Testis (tissue), 2 donors: ENCODE data around the gene DNAJC15.

Experiments used
- POLR2A ChIP-seq: fragments of 450-650 bp; IDR thresholded peaks from one replicate; pipeline ENCODE4 v1.6.1; 2017; ENCODE audit warnings: antibody characterized with exemption, mild to moderate bottlenecking, moderate library complexity
- TF ChIP-seq, protein P1 (sequence below), 3 experiments: fragments of 450-650 bp in 2 of 3; fragments of 200-600 bp in 1 of 3; sonication (generic) in 1 of 3; IDR thresholded peaks; one replicate each; pipeline ENCODE4 v1.5.1; 2016 to 2019; ENCODE audit warnings: antibody characterized with exemption in 3 of 3, mild to moderate bottlenecking in 2 of 3, moderate library complexity in 1 of 3

DNA sequence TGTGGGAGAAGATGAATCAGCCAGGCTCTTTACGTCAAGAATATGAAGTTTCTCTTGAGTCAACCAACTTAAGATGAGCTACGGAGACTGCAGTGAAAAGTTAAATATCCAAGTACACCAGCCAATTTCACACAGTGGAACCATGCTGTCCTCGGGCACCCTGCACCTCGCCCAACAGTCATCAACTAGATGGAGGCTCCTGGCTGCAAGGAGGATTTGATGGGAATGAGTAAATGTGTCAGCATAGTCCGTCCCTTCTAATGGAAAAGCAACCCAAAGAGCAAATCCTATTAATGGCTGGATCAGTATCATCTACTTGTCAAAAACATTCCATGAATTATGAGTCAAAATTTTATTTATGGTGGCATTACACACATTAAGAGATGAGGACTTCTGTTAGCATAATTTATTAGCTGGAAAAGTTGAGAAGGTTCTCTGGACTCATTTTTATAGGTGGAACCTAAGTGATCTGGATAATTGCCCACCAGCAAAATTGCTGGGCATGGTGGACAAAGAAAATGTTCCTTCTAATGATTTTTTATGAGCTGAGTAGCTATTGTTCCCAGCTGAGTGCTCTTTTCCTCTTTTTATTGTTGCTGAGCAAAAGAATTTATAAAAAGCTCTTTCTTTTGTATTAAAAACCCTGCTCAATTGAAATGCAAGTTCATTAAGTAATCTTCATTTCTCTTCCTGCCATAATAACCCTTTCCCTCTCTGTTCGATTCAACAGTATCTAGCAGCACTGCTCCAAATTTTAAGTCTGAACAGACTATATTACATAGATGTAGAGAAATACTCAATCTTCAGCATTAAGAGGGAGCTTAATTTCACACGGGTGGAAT lies 88.4 kb downstream of the DNAJC15 start:
- TF ChIP-seq, protein P1, sequence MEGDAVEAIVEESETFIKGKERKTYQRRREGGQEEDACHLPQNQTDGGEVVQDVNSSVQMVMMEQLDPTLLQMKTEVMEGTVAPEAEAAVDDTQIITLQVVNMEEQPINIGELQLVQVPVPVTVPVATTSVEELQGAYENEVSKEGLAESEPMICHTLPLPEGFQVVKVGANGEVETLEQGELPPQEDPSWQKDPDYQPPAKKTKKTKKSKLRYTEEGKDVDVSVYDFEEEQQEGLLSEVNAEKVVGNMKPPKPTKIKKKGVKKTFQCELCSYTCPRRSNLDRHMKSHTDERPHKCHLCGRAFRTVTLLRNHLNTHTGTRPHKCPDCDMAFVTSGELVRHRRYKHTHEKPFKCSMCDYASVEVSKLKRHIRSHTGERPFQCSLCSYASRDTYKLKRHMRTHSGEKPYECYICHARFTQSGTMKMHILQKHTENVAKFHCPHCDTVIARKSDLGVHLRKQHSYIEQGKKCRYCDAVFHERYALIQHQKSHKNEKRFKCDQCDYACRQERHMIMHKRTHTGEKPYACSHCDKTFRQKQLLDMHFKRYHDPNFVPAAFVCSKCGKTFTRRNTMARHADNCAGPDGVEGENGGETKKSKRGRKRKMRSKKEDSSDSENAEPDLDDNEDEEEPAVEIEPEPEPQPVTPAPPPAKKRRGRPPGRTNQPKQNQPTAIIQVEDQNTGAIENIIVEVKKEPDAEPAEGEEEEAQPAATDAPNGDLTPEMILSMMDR (IDR thresholded peaks at IDR 0.05), result no peak
- no peak for TF ChIP-seq POLR2A
